Hepatocyte (in vitro differentiated cells): ENCODE results near the gene BMAL1. TPM values are rescaled to one million over a fixed set of nuclear protein-coding genes. Genes with fewer than 3 reads are reported as not detected.

Experiments used
- DNase-seq: peaks from one replicate; pipeline ENCODE4 v3.0.0-alpha.2; 2016; ENCODE audit warnings: low spot score
- H2AFZ ChIP-seq: fragments of 200-600 bp; sonication (generic); 2 replicates; pipeline ENCODE4 v1.6.0; 2016; ENCODE audit warnings: antibody characterized with exemption, mild to moderate bottlenecking
- H3K27ac ChIP-seq: fragments of 200-600 bp; sonication (generic); 2 replicates; pipeline ENCODE4 v1.5.1; 2016; ENCODE audit warnings: mild to moderate bottlenecking
- H3K27me3 ChIP-seq: fragments of 200-600 bp; sonication (generic); 2 replicates; pipeline ENCODE4 v1.6.1; 2016
- H3K36me3 ChIP-seq: fragments of 200-600 bp; sonication (generic); replicated peaks from 2 replicates; pipeline ENCODE4 v1.5.1; 2016; ENCODE audit warnings: low read depth; ENCODE audit not compliant: insufficient read depth
- H3K4me1 ChIP-seq: fragments of 200-600 bp; sonication (generic); 2 replicates; pipeline ENCODE4 v1.5.1; 2016; ENCODE audit warnings: mild to moderate bottlenecking, moderate library complexity; ENCODE audit not compliant: insufficient read depth
- H3K4me2 ChIP-seq: fragments of 200-600 bp; sonication (generic); 2 replicates; pipeline ENCODE4 v1.6.0; 2016
- H3K4me3 ChIP-seq: fragments of 200-600 bp; sonication (generic); 2 replicates; pipeline ENCODE4 v1.5.1; 2016; ENCODE audit warnings: mild to moderate bottlenecking
- H3K79me2 ChIP-seq: fragments of 200-600 bp; sonication (generic); 2 replicates; pipeline ENCODE4 v1.6.0; 2017; ENCODE audit warnings: mild to moderate bottlenecking
- H3K9me2 ChIP-seq: fragments of 200-600 bp; sonication (generic); replicated peaks from 2 replicates; pipeline ENCODE4 v1.6.0; 2017; ENCODE audit warnings: mild to moderate bottlenecking; ENCODE audit not compliant: insufficient read depth
- H3K9me3 ChIP-seq: fragments of 200-600 bp; sonication (generic); 2 replicates; pipeline ENCODE4 v1.5.1; 2016; ENCODE audit warnings: low read depth, mild to moderate bottlenecking
- H4K20me1 ChIP-seq: fragments of 200-600 bp; sonication (generic); 2 replicates; pipeline ENCODE4 v1.6.0; 2016; ENCODE audit warnings: mild to moderate bottlenecking; ENCODE audit not compliant: insufficient read depth, poor library complexity, severe bottlenecking
- CTCF ChIP-seq: fragments of 200-600 bp; sonication (generic); IDR thresholded peaks from 2 replicates; pipeline ENCODE4 v1.5.1; 2016; ENCODE audit warnings: antibody characterized with exemption, mild to moderate bottlenecking; ENCODE audit not compliant: poor library complexity
- EZH2 ChIP-seq: fragments of 200-600 bp; sonication (generic); IDR thresholded peaks from 2 replicates; pipeline ENCODE4 v1.6.1; 2016; ENCODE audit warnings: antibody characterized with exemption, mild to moderate bottlenecking, borderline replicate concordance
- EZH2phosphoT487 ChIP-seq: fragments of 200-600 bp; sonication (generic); IDR thresholded peaks from one replicate; pipeline ENCODE4 v1.6.1; 2018; ENCODE audit warnings: antibody characterized with exemption, mild to moderate bottlenecking, low read depth, moderate library complexity; ENCODE audit not compliant: unreplicated experiment, severe bottlenecking
- WGBS: methylation state at CpG from one replicate; pipeline ENCODE4 v1.1.6; 2016; ENCODE audit warnings: low lambda C conversion rate; ENCODE audit errors: missing lambda C conversion rate; 5-methylcytosine and 5-hydroxymethylcytosine counted together
- polyA plus RNA-seq: library from polyadenylated mRNA; unstranded; fragments of >200 nt; fragmentation: Nextera tagmentation; extraction: Ambion mirVana; gene quantifications from 2 replicates; pipeline ENCODE4 v1.2.1, GENCODE V29; 2016
- total RNA-seq: library from RNA; depleted of rRNA; stranded (reverse); fragments of >200 nt; gene quantifications from 2 replicates; pipeline ENCODE4 v1.2.3, GENCODE V29; 2014

Gene BMAL1
- total and polyA plus RNA-seq, 2 experiments from 2014 or later, result 8.7 to 12.7 TPM

- Histone ChIP-seq H3K27ac (no peak overlapping the region), H3K79me2 (no peaks in the 10 kb centered on the region), H3K27me3 (no peaks in the 10 kb centered on the region), H3K4me2 (no peak overlapping the region), H3K36me3 (no peaks in the 10 kb centered on the region), H3K4me3 (no peak overlapping the region), H4K20me1 (no peaks in the 10 kb centered on the region), H2AFZ (no peak overlapping the region), H3K4me1 (peaks cover 4% of the 10 kb centered on the region), H3K9me3 (no peaks in the 10 kb centered on the region), H3K9me2 (no peaks in the 10 kb centered on the region)
- TF ChIP-seq CTCF (no peak), EZH2 (no peak), EZH2phosphoT487 (no peak)
- 84% methylated on average over 4 of the region's 4 CpGs for WGBS
- no peak for DNase-seq
Observed at GRCh38 chr11:13343067-13343466, 65.5 kb downstream of the BMAL1 start.

DNA sequence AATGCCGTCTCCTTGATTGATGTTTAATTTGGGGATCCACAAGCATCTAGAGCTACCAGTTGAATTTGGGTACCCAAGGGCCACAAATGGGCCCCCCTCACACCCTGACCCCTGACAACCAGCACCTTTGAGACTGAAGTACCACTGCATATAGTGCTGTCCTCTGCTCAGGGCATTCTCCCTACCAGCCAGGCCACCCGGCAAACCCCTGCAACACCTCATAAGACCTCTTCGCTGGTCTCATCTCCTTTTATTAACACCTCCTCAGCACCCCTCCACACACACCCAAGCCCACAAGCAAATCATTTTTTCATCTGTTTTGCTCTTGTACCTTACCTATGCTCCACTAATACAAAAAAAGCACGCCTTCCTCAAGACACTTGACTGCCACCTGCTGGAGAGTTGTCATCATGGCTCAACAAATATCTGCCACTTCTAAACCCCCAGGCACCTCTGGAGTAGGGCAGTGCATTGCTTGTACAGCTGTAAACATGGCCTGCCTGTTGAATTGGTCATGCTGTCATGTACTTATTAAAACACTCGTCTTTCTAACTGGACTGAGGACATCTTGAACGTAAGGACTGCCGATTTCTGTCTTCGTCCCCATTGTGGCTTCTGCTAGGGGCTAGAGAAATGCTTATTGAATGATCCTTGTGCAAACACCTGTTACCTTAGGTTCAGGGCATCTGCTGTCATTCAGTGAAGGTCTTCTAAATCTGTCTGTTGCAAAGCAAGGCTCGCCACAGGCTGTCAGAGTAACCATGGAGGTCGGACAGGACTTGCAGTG is 66.5 kb downstream of the BMAL1 start:
- peak; percentile 87 for DNase-seq
- Histone ChIP-seq H3K4me1 (peaks cover 4% of the 10 kb centered on the region), H3K27me3 (no peaks in the 10 kb centered on the region), H3K36me3 (no peaks in the 10 kb centered on the region), H3K4me3 (no peak overlapping the region), H3K79me2 (no peaks in the 10 kb centered on the region), H3K4me2 (no peak overlapping the region), H3K27ac (no peak overlapping the region), H3K9me3 (no peaks in the 10 kb centered on the region), H4K20me1 (no peaks in the 10 kb centered on the region), H2AFZ (no peak overlapping the region), H3K9me2 (no peaks in the 10 kb centered on the region)
- WGBS, result 63% methylated on average over 10 of the region's 10 CpGs
- TF ChIP-seq EZH2 (no peak), EZH2phosphoT487 (no peak), CTCF (peak; percentile 83)

GRCh38 chr11:13344818-13345217 is 67.2 kb downstream of the BMAL1 start:
- no peak for DNase-seq
- Histone ChIP-seq H3K27ac (no peak overlapping the region), H3K4me2 (no peak overlapping the region), H3K9me2 (no peaks in the 10 kb centered on the region), H3K4me3 (no peak overlapping the region), H4K20me1 (no peaks in the 10 kb centered on the region), H2AFZ (no peak overlapping the region), H3K36me3 (no peaks in the 10 kb centered on the region), H3K9me3 (no peaks in the 10 kb centered on the region), H3K4me1 (peaks cover under 1% of the 10 kb centered on the region), H3K27me3 (no peaks in the 10 kb centered on the region), H3K79me2 (no peaks in the 10 kb centered on the region)
- TF ChIP-seq EZH2phosphoT487 (no peak), CTCF (no peak), EZH2 (no peak)
- WGBS, result 100% methylated on average over 1 of the region's 1 CpG
